HPDE6-E6E7 (cell line): Measurements from ENCODE around the gene ISYNA1.
"Not testable (repeated sequence)": the region's sequence is repeated elsewhere in the genome, so short reads cannot be mapped to it uniquely, and the experiment has no call there.

ENCODE experiments used
- DNase-seq: peaks from one replicate; pipeline ENCODE4 v3.0.0; 2011; ENCODE audit warnings: missing footprints; ENCODE audit errors: extremely low spot score

Gene ISYNA1

GRCh38 chr19:18419195-18419698 is 18.7 kb downstream of the ISYNA1 start, which contains the start of gene SSBP4:
TSS of gene SSBP4 (plus strand) at chr19:18419398. CDS start at chr19:18419649, 251 bp downstream.
- no peak for DNase-seq

GRCh38 chr19:18418483-18419194 is 19.3 kb downstream of the ISYNA1 start:
- DNase-seq, result no peak

GRCh38 chr19:18418029-18418482 is 19.9 kb downstream of the ISYNA1 start:
- DNase-seq, result no peak

- no peak for DNase-seq
Observed at GRCh38 chr19:18417250-18418028, 20.5 kb downstream of the ISYNA1 start.

GRCh38 chr19:18416778-18417249 is 21.1 kb downstream of the ISYNA1 start:
- no peak for DNase-seq

- DNase-seq, result no peak
Observed at GRCh38 chr19:18415178-18415867, 22.6 kb downstream of the ISYNA1 start.

GRCh38 chr19:18414504-18415177 is 23.3 kb downstream of the ISYNA1 start:
- no peak for DNase-seq

DNA sequence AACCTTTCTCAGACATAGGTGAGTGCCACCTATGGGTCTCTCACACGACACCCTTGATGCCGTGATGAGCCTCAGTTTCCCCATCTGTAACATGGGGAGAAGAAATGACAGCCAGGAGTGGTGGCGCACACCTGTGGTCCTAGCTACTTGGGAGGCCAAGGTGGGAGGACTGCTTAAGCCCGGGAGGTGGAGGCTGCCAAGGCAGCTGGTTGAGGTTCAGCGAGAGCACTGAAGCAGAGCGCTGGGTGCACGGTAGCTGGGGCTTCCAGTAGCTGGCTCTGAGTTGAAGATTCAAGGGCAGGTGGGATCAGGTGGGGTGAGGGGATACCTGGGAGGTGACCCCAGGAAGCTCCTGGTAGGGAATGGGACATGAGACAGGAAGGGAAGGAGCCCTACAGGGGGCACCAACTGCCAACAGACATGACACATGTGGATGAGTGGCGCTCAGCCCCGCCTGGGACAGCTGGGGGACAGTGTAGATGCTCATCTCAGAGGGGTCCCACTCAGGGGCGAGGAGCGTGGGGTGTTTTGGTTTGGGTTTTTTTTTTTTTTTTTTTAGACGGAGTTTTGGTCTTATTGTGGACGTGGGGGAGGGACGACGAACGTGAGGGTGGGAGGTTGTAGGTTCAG is 25.2 kb downstream of the ISYNA1 start:
- no peak for DNase-seq

DNA sequence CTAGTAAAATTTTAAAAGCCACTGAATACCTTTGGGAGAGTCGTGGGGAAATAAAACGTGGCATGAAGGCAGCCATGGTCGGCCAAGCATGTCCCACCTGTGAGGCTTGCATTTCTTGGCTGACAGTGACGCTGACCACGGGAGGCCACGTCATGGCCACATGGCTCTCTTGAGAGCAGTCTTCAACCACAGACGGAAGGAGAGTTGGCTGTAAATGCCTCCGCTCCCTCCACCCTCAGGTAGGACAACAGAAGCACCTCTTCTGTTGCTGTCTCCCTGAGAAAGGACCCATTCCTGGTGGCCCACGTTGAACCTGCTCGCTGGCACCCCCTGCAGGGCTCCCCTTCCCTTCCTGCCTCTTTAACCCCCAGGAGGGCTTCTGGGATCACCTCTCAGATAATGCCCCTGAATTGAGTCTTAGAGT is 29.9 kb downstream of the ISYNA1 start:
- no peak for DNase-seq

- no peak for DNase-seq
Observed at GRCh38 chr19:18406749-18407148, 31.2 kb downstream of the ISYNA1 start.

GRCh38 chr19:18405754-18406153 is 32.2 kb downstream of the ISYNA1 start:
- DNase-seq, result not testable (repeated sequence)

GRCh38 chr19:18402455-18403248 is 35.3 kb downstream of the ISYNA1 start:
- DNase-seq, result not testable (repeated sequence)

DNA sequence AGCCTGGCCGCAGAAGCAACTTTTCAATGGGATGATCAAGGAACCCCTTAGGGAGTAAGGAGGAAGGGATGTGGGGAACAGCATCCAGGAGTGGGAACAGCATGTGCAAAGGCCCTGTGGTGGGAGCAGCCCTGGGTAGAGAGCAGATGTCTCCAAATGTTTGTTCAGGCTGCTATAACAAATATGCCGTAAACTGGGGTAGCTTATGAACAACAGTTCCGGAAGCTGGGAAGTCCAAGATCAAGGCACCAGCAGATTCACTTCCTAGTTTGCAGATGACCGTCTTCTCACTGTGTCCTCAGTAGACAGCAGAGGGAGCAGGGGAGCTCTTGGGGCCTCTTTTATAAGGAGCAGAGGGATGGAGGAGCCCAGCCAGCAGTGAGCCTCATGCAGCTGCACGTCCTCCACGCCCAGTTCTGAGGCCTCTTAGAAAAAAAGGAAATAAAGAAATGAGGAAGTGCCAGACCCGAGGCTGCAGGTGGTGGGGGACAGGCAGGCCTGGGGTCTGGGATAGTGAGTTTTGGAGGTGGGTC is 36.3 kb downstream of the ISYNA1 start:
- DNase-seq, result peak; percentile 52

GRCh38 chr19:18399008-18399407 is 38.9 kb downstream of the ISYNA1 start:
- no peak for DNase-seq

- no peak for DNase-seq
Observed at GRCh38 chr19:18397242-18398202, 40.4 kb downstream of the ISYNA1 start, which contains the start of gene LRRC25. TSS of gene LRRC25 (minus strand) at chr19:18397622. CDS start at chr19:18396963, 659 bp downstream.

DNA sequence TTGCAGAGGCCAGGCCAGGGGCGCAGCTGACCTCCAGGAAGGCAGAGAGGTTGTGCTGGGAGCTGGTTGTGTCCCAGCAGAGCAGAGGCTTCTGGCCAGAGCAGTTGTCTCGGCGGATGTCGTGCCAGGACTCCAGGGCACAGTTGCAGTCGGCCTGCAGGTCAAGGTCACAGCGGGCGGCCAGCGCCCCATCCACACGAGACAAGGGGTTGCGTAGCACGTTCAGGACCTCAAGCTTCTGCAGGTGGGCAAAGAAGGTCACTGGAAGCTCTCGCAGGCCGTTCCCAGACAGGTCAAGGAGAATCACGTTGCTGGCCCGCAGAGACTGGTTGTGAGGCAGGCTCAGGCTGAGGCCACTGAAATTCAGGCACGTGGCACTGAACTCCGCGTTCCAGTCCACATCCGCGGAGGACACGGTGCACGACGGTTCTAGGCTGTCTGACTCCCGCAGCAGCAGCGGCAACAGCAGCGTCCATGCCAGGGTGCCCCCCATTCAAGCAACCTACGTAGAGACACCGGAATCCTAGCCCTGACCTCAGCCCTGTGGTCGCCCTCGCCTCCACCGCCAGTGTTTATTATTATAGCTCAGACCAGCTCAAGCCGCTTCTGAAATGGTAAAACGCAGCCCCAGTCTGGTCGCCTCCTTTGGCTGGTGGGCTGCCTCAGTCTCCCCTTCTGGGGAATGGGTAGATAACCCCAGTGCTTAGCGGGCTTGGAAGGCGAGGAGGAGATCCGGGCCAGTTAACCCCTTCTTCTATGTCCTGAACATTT is 41.3 kb downstream of the ISYNA1 start:
- no peak for DNase-seq

GRCh38 chr19:18393836-18394235 is 44.1 kb downstream of the ISYNA1 start:
- no peak for DNase-seq

GRCh38 chr19:18392926-18393325 is 45.0 kb downstream of the ISYNA1 start:
- DNase-seq, result no peak
